DND-41 (cell line): ENCODE data around the gene MEIS1.

ENCODE experiments used
- ATAC-seq: fragments of 200-7000 bp; cut with Tn5 transposase; 3 replicates; pipeline ENCODE4 v1.9.1; 2021; ENCODE audit warnings: low read depth; ENCODE audit not compliant: insufficient read depth
- DNase-seq: peaks from one replicate; pipeline ENCODE4 v3.0.0-alpha.2; 2020
- H2AFZ ChIP-seq: 2 replicates; pipeline ENCODE4 v1.6.0; 2012; ENCODE audit warnings: low read depth, low read length
- H3K27ac ChIP-seq: 2 replicates; pipeline ENCODE4 v1.5.1; 2012; ENCODE audit warnings: low read length, inconsistent platforms
- H3K27me3 ChIP-seq: fragments of 200-600 bp; sonication (generic); 2 replicates; pipeline ENCODE4 v1.6.0; 2012; ENCODE audit warnings: low read length, mild to moderate bottlenecking, inconsistent platforms; ENCODE audit not compliant: insufficient read depth, poor library complexity
- H3K36me3 ChIP-seq: 2 replicates; pipeline ENCODE4 v1.5.1; 2012; ENCODE audit warnings: low read length, inconsistent platforms; ENCODE audit not compliant: insufficient read depth
- H3K4me1 ChIP-seq: 2 replicates; pipeline ENCODE4 v1.5.1; 2012; ENCODE audit warnings: mild to moderate bottlenecking, low read length; ENCODE audit not compliant: insufficient read depth
- H3K4me2 ChIP-seq: 2 replicates; pipeline ENCODE4 v1.6.0; 2012; ENCODE audit warnings: mild to moderate bottlenecking, moderate library complexity, low read length, inconsistent platforms; ENCODE audit not compliant: insufficient read depth
- H3K4me3 ChIP-seq, 2 experiments: fragments of 200-600 bp in 1 of 2; shearing (Covaris generic) in 1 of 2; 2 replicates each; pipeline ENCODE4 v1.5.1; 2012 to 2016; ENCODE audit warnings: inconsistent platforms in 2 of 2, low read length in 2 of 2, mild to moderate bottlenecking in 2 of 2, low read depth in 1 of 2, moderate library complexity in 1 of 2
- H3K79me2 ChIP-seq: 2 replicates; pipeline ENCODE4 v1.6.0; 2012; ENCODE audit warnings: low read length, inconsistent platforms; ENCODE audit not compliant: insufficient read depth
- H3K9ac ChIP-seq: 2 replicates; pipeline ENCODE4 v1.6.0; 2012; ENCODE audit warnings: low read depth, mild to moderate bottlenecking, inconsistent platforms, low read length, moderate library complexity
- H3K9me3 ChIP-seq: 2 replicates; pipeline ENCODE4 v1.5.1; 2012; ENCODE audit warnings: low read length, moderate library complexity, mild to moderate bottlenecking, inconsistent platforms; ENCODE audit not compliant: insufficient read depth, severe bottlenecking
- H4K20me1 ChIP-seq: 2 replicates; pipeline ENCODE4 v1.6.0; 2012; ENCODE audit warnings: low read length; ENCODE audit not compliant: insufficient read depth
- CTCF ChIP-seq: IDR thresholded peaks from 2 replicates; pipeline ENCODE4 v1.5.1; 2012; ENCODE audit warnings: borderline replicate concordance, low read length, moderate library complexity, mild to moderate bottlenecking; ENCODE audit not compliant: poor library complexity, severe bottlenecking; ENCODE audit errors: extremely low read depth
- EZH2 ChIP-seq: IDR thresholded peaks from 3 replicates; pipeline ENCODE4 v1.6.1; 2012; ENCODE audit warnings: borderline replicate concordance, low read depth, mild to moderate bottlenecking, moderate library complexity, low read length, inconsistent platforms; ENCODE audit not compliant: severe bottlenecking

The MEIS1 gene

GRCh38 chr2:66567729-66568128 is 132.8 kb downstream of the MEIS1 start:
- H4K20me1 ChIP-seq = no peaks in the 10 kb centered on the region
- no peak overlapping the region for H2AFZ ChIP-seq
- no peak overlapping the region for H3K4me3 ChIP-seq
- H3K4me2 ChIP-seq = no peak overlapping the region
- H3K9ac ChIP-seq = no peak overlapping the region
- no peaks in the 10 kb centered on the region for H3K27me3 ChIP-seq
- H3K27ac ChIP-seq = no peak overlapping the region
- no peak for ATAC-seq
- no peaks in the 10 kb centered on the region for H3K4me1 ChIP-seq
- DNase-seq = no peak
- TF ChIP-seq EZH2 (no peak), CTCF (no peak)
- no peaks in the 10 kb centered on the region for H3K79me2 ChIP-seq
- no peaks in the 10 kb centered on the region for H3K9me3 ChIP-seq
- no peaks in the 10 kb centered on the region for H3K36me3 ChIP-seq

GRCh38 chr2:66568650-66569300 is 133.8 kb downstream of the MEIS1 start:
- Histone ChIP-seq H3K27me3 (no peaks in the 10 kb centered on the region), H3K4me3 (no peak overlapping the region), H4K20me1 (no peaks in the 10 kb centered on the region), H3K4me2 (no peak overlapping the region), H3K27ac (no peak overlapping the region), H3K79me2 (no peaks in the 10 kb centered on the region), H3K4me1 (no peaks in the 10 kb centered on the region), H2AFZ (no peak overlapping the region), H3K9me3 (no peaks in the 10 kb centered on the region), H3K36me3 (no peaks in the 10 kb centered on the region), H3K9ac (no peak overlapping the region)
- DNase-seq (no peak), ATAC-seq (no peak)
- TF ChIP-seq CTCF (no peak), EZH2 (no peak)

GRCh38 chr2:66569321-66569851 is 134.5 kb downstream of the MEIS1 start:
- TF ChIP-seq EZH2 (no peak), CTCF (no peak)
- no peak overlapping the region for H2AFZ ChIP-seq
- no peaks in the 10 kb centered on the region for H3K27me3 ChIP-seq
- DNase-seq = no peak
- no peaks in the 10 kb centered on the region for H3K36me3 ChIP-seq
- no peaks in the 10 kb centered on the region for H3K4me1 ChIP-seq
- no peaks in the 10 kb centered on the region for H4K20me1 ChIP-seq
- no peak for ATAC-seq
- no peak overlapping the region for H3K9ac ChIP-seq
- no peaks in the 10 kb centered on the region for H3K79me2 ChIP-seq
- H3K4me2 ChIP-seq = no peak overlapping the region
- no peak overlapping the region for H3K4me3 ChIP-seq
- no peak overlapping the region for H3K27ac ChIP-seq
- no peaks in the 10 kb centered on the region for H3K9me3 ChIP-seq
